A673 (cell line): ENCODE measurements around the gene TGFBR1. TPM values are rescaled to one million over a fixed set of nuclear protein-coding genes. Genes with fewer than 3 reads are reported as not detected.

Source experiments
- BruUV-seq: library from RNA; stranded (reverse); fragments of 400-500 nt; replicated peaks from 2 replicates; lab custom pipeline; 2021; lab: Mats Ljungman, UMichigan
- CTCF ChIA-PET: fragments of 300-600 bp; sonication (Branson Sonifier 250); formaldehyde crosslinking; loops from one replicate; lab custom pipeline; 2022; ENCODE audit warnings: antibody characterized with exemption; lab: Charles Lee
- POLR2A ChIA-PET: fragments of 300-600 bp; sonication (Branson Sonifier 250); formaldehyde crosslinking; loops from one replicate; lab custom pipeline; 2022; ENCODE audit warnings: antibody characterized with exemption; ENCODE audit not compliant: low non-redundant PET; lab: Charles Lee
- DNase-seq: peaks from one replicate; pipeline ENCODE4 v3.0.0-alpha.2; 2015; ENCODE audit warnings: low spot score
- H3K27ac ChIP-seq: fragments of 200-600 bp; sonication (generic); 2 replicates; pipeline ENCODE4 v1.5.1; 2016; ENCODE audit warnings: mixed run types, low read depth, mild to moderate bottlenecking, mixed read lengths, antibody characterized with exemption, low read length; ENCODE audit not compliant: poor library complexity, severe bottlenecking
- H3K27me3 ChIP-seq: fragments of 200-600 bp; sonication (generic); replicated peaks from 2 replicates; pipeline ENCODE4 v1.6.1; 2017; ENCODE audit warnings: mixed run types, low read depth, mild to moderate bottlenecking, mixed read lengths, antibody characterized with exemption, low read length; ENCODE audit not compliant: insufficient read depth, poor library complexity
- H3K36me3 ChIP-seq: fragments of 200-600 bp; sonication (generic); 2 replicates; pipeline ENCODE4 v1.6.1; 2016; ENCODE audit warnings: mixed run types, mild to moderate bottlenecking, mixed read lengths, antibody characterized with exemption, low read length; ENCODE audit not compliant: insufficient read depth, poor library complexity, severe bottlenecking
- H3K4me1 ChIP-seq: fragments of 200-600 bp; sonication (generic); 2 replicates; pipeline ENCODE4 v1.6.1; 2017; ENCODE audit warnings: mixed run types, mild to moderate bottlenecking, mixed read lengths, antibody characterized with exemption, low read length; ENCODE audit not compliant: insufficient read depth, poor library complexity, severe bottlenecking
- H3K4me3 ChIP-seq: fragments of 200-600 bp; sonication (generic); 2 replicates; pipeline ENCODE4 v1.5.1; 2016; ENCODE audit warnings: low read depth, mixed run types, mild to moderate bottlenecking, mixed read lengths, low read length; ENCODE audit not compliant: poor library complexity, severe bottlenecking
- H3K9me3 ChIP-seq: fragments of 200-600 bp; sonication (generic); 2 replicates; pipeline ENCODE4 v1.6.1; 2016; ENCODE audit warnings: mixed run types, low read depth, mild to moderate bottlenecking, mixed read lengths, antibody characterized with exemption, low read length; ENCODE audit not compliant: poor library complexity, severe bottlenecking
- CTCF ChIP-seq: fragments of 300-800, 200-600 bp; sonication (generic); conservative IDR thresholded peaks from 2 replicates; pipeline ENCODE4 v1.5.1; 2017; ENCODE audit warnings: low read depth, mild to moderate bottlenecking, antibody characterized with exemption, low read length, moderate library complexity, mixed read lengths
- EZH2 ChIP-seq: fragments of 200-600 bp; sonication (generic); IDR thresholded peaks from 2 replicates; pipeline ENCODE4 v1.6.1; 2017; ENCODE audit warnings: borderline replicate concordance, low read depth, mild to moderate bottlenecking, mixed read lengths, antibody characterized with exemption, low read length; ENCODE audit not compliant: poor library complexity, severe bottlenecking
- intact Hi-C: fragments of 100-400 bp; cut with micrococcal nuclease; formaldehyde crosslinking; loops from one replicate; pipeline ENCODE4 v1.10.0; 2022; ENCODE audit not compliant: unreplicated experiment
- total RNA-seq: library from RNA; stranded (reverse); gene quantifications from 2 replicates; pipeline ENCODE4 v1.2.3, GENCODE V29; 2021

The TGFBR1 gene
- total RNA-seq, 1 experiment from 2014 or later, result 3.5 TPM

GRCh38 chr9:99129091-99129490 lies 24.2 kb downstream of the TGFBR1 start:
- H3K4me1 ChIP-seq, result no peaks in the 10 kb centered on the region
- CTCF ChIA-PET, result no interaction called here
- no peak overlapping the region for H3K27ac ChIP-seq
- no peak for DNase-seq
- TF ChIP-seq EZH2 (no peak), CTCF (no peak)
- POLR2A ChIA-PET, result no interaction called here
- no TSS peak for BruUV-seq
- H3K36me3 ChIP-seq, result no peaks in the 10 kb centered on the region
- H3K9me3 ChIP-seq, result no peaks in the 10 kb centered on the region
- intact Hi-C loops, result no loop called here
- H3K4me3 ChIP-seq, result no peak overlapping the region
- H3K27me3 ChIP-seq, result no peaks in the 10 kb centered on the region

DNA sequence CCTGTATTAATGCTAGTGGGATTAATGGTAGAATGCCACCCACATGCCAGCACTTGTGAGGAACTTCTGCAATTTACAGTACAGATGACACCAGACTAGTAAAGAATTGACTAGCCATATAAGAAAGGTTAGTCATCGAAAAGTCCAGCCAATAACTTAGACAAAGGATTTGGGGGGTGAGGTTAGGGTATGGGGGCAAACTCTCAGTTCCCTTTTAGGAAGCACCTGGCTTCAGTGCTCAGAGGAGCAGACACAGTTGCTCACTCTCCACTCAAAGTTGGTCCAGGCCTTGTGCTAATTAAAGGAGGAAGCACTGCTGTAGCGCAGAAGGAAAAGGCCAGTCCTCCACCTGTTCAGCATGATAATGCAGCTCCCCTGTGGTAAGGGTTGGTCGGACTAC lies 25.2 kb downstream of the TGFBR1 start:
- no peak overlapping the region for H3K27ac ChIP-seq
- intact Hi-C loops, result no loop called here
- CTCF ChIA-PET, result no interaction called here

DNA sequence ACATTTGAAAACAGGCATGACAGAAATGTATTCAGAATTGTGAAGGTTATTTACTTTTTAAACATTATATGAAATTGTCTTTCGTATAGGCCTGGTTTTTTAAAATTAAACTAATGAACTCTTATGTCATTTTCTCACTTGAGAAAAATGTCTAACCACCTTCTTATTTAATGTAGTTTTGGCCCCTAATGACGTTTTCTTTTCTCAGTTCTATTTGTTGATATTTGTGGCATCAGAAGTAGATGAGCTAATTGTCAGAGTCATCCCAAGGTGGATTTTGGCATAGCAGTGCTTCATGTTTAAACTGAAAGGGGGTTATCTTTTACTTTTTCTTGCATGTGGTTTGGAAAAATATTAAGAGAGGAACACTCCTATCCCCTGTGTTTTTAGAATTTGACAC lies 28.2 kb downstream of the TGFBR1 start:
- H3K4me3 ChIP-seq, result no peak overlapping the region
- CTCF ChIA-PET, result interaction anchor here (0.6 kb wide), 1 partner anchor 125 kb away, joined by 3 read pairs; no protein-coding TSS in a partner anchor
- intact Hi-C loops, result no loop called here

More for the DNA sequence above, 25.2 kb downstream of the TGFBR1 start:
- Histone ChIP-seq H3K9me3 (no peaks in the 10 kb centered on the region), H3K27me3 (no peaks in the 10 kb centered on the region), H3K36me3 (no peaks in the 10 kb centered on the region), H3K4me3 (no peak overlapping the region), H3K4me1 (no peaks in the 10 kb centered on the region)
- TF ChIP-seq EZH2 (no peak), CTCF (no peak)
- DNase-seq, result no peak
- POLR2A ChIA-PET, result no interaction called here
- no TSS peak for BruUV-seq

More for the DNA sequence above, 28.2 kb downstream of the TGFBR1 start:
- Histone ChIP-seq H3K27ac (no peak overlapping the region), H3K4me1 (no peaks in the 10 kb centered on the region), H3K27me3 (no peaks in the 10 kb centered on the region), H3K9me3 (no peaks in the 10 kb centered on the region), H3K36me3 (no peaks in the 10 kb centered on the region)
- DNase-seq, result no peak
- no peak for TF ChIP-seq EZH2
- TF ChIP-seq CTCF, result no peak
- BruUV-seq, result no TSS peak
- POLR2A ChIA-PET, result no interaction called here
